Hepatocyte (in vitro differentiated cells): ENCODE measurements around the gene PDGFRA.

Experiments used
- EZH2 ChIP-seq: fragments of 200-600 bp; sonication (generic); IDR thresholded peaks from 2 replicates; pipeline ENCODE4 v1.6.1; 2016; ENCODE audit warnings: antibody characterized with exemption, mild to moderate bottlenecking, borderline replicate concordance
- TF ChIP-seq, protein P1 (sequence below): fragments of 200-600 bp; sonication (generic); IDR thresholded peaks from 2 replicates; pipeline ENCODE4 v1.5.1; 2016; ENCODE audit warnings: antibody characterized with exemption, mild to moderate bottlenecking; ENCODE audit not compliant: poor library complexity

- no peak for TF ChIP-seq EZH2
- TF ChIP-seq, protein P1, sequence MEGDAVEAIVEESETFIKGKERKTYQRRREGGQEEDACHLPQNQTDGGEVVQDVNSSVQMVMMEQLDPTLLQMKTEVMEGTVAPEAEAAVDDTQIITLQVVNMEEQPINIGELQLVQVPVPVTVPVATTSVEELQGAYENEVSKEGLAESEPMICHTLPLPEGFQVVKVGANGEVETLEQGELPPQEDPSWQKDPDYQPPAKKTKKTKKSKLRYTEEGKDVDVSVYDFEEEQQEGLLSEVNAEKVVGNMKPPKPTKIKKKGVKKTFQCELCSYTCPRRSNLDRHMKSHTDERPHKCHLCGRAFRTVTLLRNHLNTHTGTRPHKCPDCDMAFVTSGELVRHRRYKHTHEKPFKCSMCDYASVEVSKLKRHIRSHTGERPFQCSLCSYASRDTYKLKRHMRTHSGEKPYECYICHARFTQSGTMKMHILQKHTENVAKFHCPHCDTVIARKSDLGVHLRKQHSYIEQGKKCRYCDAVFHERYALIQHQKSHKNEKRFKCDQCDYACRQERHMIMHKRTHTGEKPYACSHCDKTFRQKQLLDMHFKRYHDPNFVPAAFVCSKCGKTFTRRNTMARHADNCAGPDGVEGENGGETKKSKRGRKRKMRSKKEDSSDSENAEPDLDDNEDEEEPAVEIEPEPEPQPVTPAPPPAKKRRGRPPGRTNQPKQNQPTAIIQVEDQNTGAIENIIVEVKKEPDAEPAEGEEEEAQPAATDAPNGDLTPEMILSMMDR, result no peak
Measured at GRCh38 chr4:54333657-54334056, 104.6 kb downstream of the PDGFRA start.
